Astrocyte (in vitro differentiated cells and primary cell): ENCODE measurements around the gene ADAM11. TPM values are rescaled to one million over a fixed set of nuclear protein-coding genes. Genes with fewer than 3 reads are reported as not detected.
"Not testable (repeated sequence)": the region's sequence is repeated elsewhere in the genome, so short reads cannot be mapped to it uniquely, and the experiment has no call there.

ENCODE experiments used
- DNase-seq: peaks from one replicate; pipeline ENCODE4 v3.0.0-alpha.2; 2010; ENCODE audit warnings: low read depth
- FAIRE-seq: peaks from 2 replicates; lab custom pipeline; 2011; peaks lifted over from hg19 to GRCh38; lab: Jason Lieb, UNC
- H2AFZ ChIP-seq: 2 replicates; pipeline ENCODE4 v1.6.0; 2012; ENCODE audit warnings: low read depth, low read length, inconsistent platforms
- H3K27ac ChIP-seq: 2 replicates; pipeline ENCODE4 v1.5.1; 2011; ENCODE audit warnings: low read depth, low read length, inconsistent platforms
- H3K27me3 ChIP-seq: 2 replicates; pipeline ENCODE4 v1.6.0; 2011; ENCODE audit warnings: low read length, inconsistent platforms; ENCODE audit not compliant: insufficient read depth
- H3K36me3 ChIP-seq: 2 replicates; pipeline ENCODE4 v1.5.1; 2011; ENCODE audit warnings: low read length, inconsistent platforms; ENCODE audit not compliant: insufficient read depth
- H3K4me1 ChIP-seq: 2 replicates; pipeline ENCODE4 v1.5.1; 2011; ENCODE audit warnings: low read length, inconsistent platforms; ENCODE audit not compliant: insufficient read depth
- H3K4me2 ChIP-seq: 2 replicates; pipeline ENCODE4 v1.6.0; 2012; ENCODE audit warnings: low read length, inconsistent platforms
- H3K4me3 ChIP-seq: 2 replicates; pipeline ENCODE4 v1.5.1; 2011; ENCODE audit warnings: low read depth, mild to moderate bottlenecking, low read length, inconsistent platforms; ENCODE audit not compliant: insufficient read depth
- H3K79me2 ChIP-seq: 2 replicates; pipeline ENCODE4 v1.6.0; 2012; ENCODE audit warnings: mild to moderate bottlenecking, low read length, inconsistent platforms; ENCODE audit not compliant: insufficient read depth
- H3K9ac ChIP-seq: 2 replicates; pipeline ENCODE4 v1.6.0; 2012; ENCODE audit warnings: mild to moderate bottlenecking, low read length, inconsistent platforms
- H3K9me3 ChIP-seq: 2 replicates; pipeline ENCODE4 v1.5.1; 2012; ENCODE audit warnings: low read depth, mild to moderate bottlenecking, low read length, inconsistent platforms; ENCODE audit not compliant: insufficient read depth
- H4K20me1 ChIP-seq: 2 replicates; pipeline ENCODE4 v1.6.0; 2012; ENCODE audit warnings: low read length, inconsistent platforms; ENCODE audit not compliant: insufficient read depth
- H3K27ac Mint-ChIP-seq: one replicate; pipeline ENCODE4 v1.8.0; 2021; ENCODE audit warnings: mild to moderate bottlenecking, mixed read lengths; ENCODE audit not compliant: unreplicated experiment
- H3K27me3 Mint-ChIP-seq: one replicate; pipeline ENCODE4 v1.8.0; 2021; ENCODE audit warnings: low read depth, mixed read lengths; ENCODE audit not compliant: unreplicated experiment
- H3K36me3 Mint-ChIP-seq: one replicate; pipeline ENCODE4 v1.8.0; 2021; ENCODE audit warnings: low read depth, mixed read lengths; ENCODE audit not compliant: unreplicated experiment
- H3K4me1 Mint-ChIP-seq: one replicate; pipeline ENCODE4 v1.8.0; 2021; ENCODE audit warnings: low read depth, mixed read lengths; ENCODE audit not compliant: unreplicated experiment
- H3K4me3 Mint-ChIP-seq: one replicate; pipeline ENCODE4 v1.8.0; 2021; ENCODE audit warnings: mild to moderate bottlenecking, moderate library complexity, mixed read lengths; ENCODE audit not compliant: unreplicated experiment
- H3K9me3 Mint-ChIP-seq: one replicate; pipeline ENCODE4 v1.8.0; 2021; ENCODE audit warnings: mild to moderate bottlenecking, mixed read lengths; ENCODE audit not compliant: unreplicated experiment
- CTCF ChIP-seq: IDR thresholded peaks from 2 replicates; pipeline ENCODE4 v1.5.1; 2011; ENCODE audit warnings: low read depth, mild to moderate bottlenecking, inconsistent platforms, low read length, moderate library complexity; ENCODE audit not compliant: insufficient read depth
- EZH2 ChIP-seq: IDR thresholded peaks from 2 replicates; pipeline ENCODE4 v1.6.1; 2012; ENCODE audit warnings: mild to moderate bottlenecking, low read length, inconsistent platforms; ENCODE audit not compliant: insufficient read depth
- total RNA-seq: library from RNA; stranded (reverse); gene quantifications from 2 replicates; pipeline ENCODE4 v1.2.1, GENCODE V29; 2021

Gene ADAM11
- total RNA-seq, 1 donor from 2014 or later, result 0.43 TPM

DNA sequence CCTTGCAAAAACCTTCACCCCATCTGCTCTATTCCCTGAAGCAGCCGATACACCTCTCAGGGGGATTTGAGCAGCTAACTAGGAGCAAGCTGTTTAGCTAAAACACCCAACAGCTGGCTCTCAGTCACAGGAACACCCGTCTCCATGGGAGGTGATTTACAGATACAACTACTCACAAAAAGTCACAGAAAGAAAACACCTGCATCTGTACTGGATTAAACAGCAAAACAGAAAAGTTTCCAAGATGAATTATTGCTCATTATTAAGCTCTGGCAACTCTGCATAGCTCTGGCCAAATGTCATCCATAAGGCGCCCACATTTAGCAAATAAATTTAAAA is 49.0 kb downstream of the ADAM11 start:
- Histone ChIP-seq H3K4me2 (peak overlapping the region; percentile 19), H2AFZ (no peak overlapping the region), H3K4me1 (peaks cover 11% of the 10 kb centered on the region), H3K9ac (peak overlapping the region; percentile 15), H3K27me3 (no peaks in the 10 kb centered on the region), H3K4me3 (no peak overlapping the region), H3K9me3 (no peaks in the 10 kb centered on the region), H3K36me3 (peaks cover 16% of the 10 kb centered on the region), H3K27ac (no peak overlapping the region), H4K20me1 (peaks cover 27% of the 10 kb centered on the region), H3K79me2 (peaks cover 93% of the 10 kb centered on the region)
- no peak overlapping the region for H3K27ac Mint-ChIP-seq
- FAIRE-seq, result no peak
- no peak overlapping the region for H3K4me3 Mint-ChIP-seq
- no peak for DNase-seq
- H3K27me3 Mint-ChIP-seq, result no peaks in the 10 kb centered on the region
- H3K36me3 Mint-ChIP-seq, result peaks cover 12% of the 10 kb centered on the region
- H3K9me3 Mint-ChIP-seq, result no peaks in the 10 kb centered on the region
- TF ChIP-seq CTCF (no peak), EZH2 (no peak)
- peaks cover 9% of the 10 kb centered on the region for H3K4me1 Mint-ChIP-seq

GRCh38 chr17:44808156-44808555 is 49.4 kb downstream of the ADAM11 start:
- peaks cover 93% of the 10 kb centered on the region for H3K79me2 ChIP-seq
- Mint-ChIP-seq H3K4me3 (no peak overlapping the region), H3K27me3 (no peaks in the 10 kb centered on the region), H3K9me3 (no peaks in the 10 kb centered on the region), H3K36me3 (peaks cover 12% of the 10 kb centered on the region), H3K4me1 (peaks cover 8% of the 10 kb centered on the region), H3K27ac (no peak overlapping the region)
- DNase-seq (no peak), FAIRE-seq (no peak)
- H3K9ac ChIP-seq, result no peak overlapping the region
- H3K27me3 ChIP-seq, result no peaks in the 10 kb centered on the region
- peaks cover 11% of the 10 kb centered on the region for H3K4me1 ChIP-seq
- no peak overlapping the region for H3K27ac ChIP-seq
- H3K9me3 ChIP-seq, result no peaks in the 10 kb centered on the region
- H3K36me3 ChIP-seq, result peaks cover 16% of the 10 kb centered on the region
- TF ChIP-seq EZH2 (no peak), CTCF (no peak)
- no peak overlapping the region for H3K4me2 ChIP-seq
- no peak overlapping the region for H3K4me3 ChIP-seq
- no peak overlapping the region for H2AFZ ChIP-seq
- peaks cover 27% of the 10 kb centered on the region for H4K20me1 ChIP-seq

DNA sequence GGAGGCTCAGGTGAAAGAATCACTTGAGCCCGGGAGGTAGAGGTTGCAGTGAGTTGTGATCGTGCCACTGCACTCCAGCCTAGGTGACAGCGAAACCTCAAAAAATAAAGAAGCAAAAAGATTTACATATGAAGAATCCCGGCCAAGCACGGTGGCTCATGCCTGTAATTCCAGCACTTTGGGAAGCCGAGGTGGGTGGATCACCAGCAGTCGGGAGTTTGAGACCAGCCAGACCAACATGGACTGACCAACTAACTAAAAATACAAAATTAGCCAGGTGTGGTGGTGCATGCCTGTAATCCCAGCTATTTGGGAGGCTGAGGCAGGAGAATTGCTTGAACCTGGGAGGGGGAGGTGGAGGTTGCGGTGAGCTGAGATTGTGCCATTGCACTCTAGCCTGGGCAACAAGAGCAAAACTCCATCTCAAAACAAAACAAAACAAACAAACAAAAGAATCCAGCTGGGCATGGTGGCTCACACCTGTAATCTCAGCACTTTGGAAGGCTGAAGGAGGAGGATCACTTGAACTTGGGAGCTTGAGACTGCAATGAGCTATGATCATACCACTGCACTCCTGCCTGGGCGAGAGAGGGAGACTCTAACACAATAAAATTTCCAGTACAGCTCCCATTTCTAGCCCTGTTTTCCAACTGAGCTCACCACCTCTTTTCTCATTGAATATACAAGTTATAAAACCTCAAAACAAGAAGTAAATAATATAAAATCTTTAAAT is 50.0 kb downstream of the ADAM11 start:
- Histone ChIP-seq H4K20me1 (peaks cover 27% of the 10 kb centered on the region), H3K4me1 (peaks cover 18% of the 10 kb centered on the region), H3K79me2 (peaks cover 91% of the 10 kb centered on the region), H3K36me3 (peaks cover 16% of the 10 kb centered on the region)
- not testable (repeated sequence) for H3K9ac ChIP-seq, H3K27ac Mint-ChIP-seq, H3K9me3 ChIP-seq, H3K27me3 Mint-ChIP-seq, H3K4me3 ChIP-seq, H3K4me3 Mint-ChIP-seq, DNase-seq, H2AFZ ChIP-seq, H3K27ac ChIP-seq, H3K9me3 Mint-ChIP-seq, H3K4me1 Mint-ChIP-seq, H3K27me3 ChIP-seq, FAIRE-seq, H3K4me2 ChIP-seq
- peaks cover 12% of the 10 kb centered on the region for H3K36me3 Mint-ChIP-seq
